HCT116 (cell line): ENCODE results near the gene SFRP2. TPM values are rescaled to one million over a fixed set of nuclear protein-coding genes. Genes with fewer than 3 reads are reported as not detected.

Source experiments
- ATAC-seq: fragments of 200-7000 bp; cut with Tn5 transposase; 2 replicates; pipeline ENCODE4 v1.9.1; 2020; ENCODE audit warnings: mild to moderate bottlenecking, moderate library complexity
- BruUV-seq: library from RNA; stranded (reverse); fragments of 400-500 nt; replicated peaks from 2 replicates; lab custom pipeline; 2021; lab: Mats Ljungman, UMichigan
- CTCF ChIA-PET: fragments of 300-600 bp; sonication (Branson Sonifier 250); formaldehyde crosslinking; loops from one replicate; lab custom pipeline; 2021; ENCODE audit warnings: antibody characterized with exemption; lab: Charles Lee
- POLR2A ChIA-PET: fragments of 300-600, 350-600 bp; sonication (Branson Sonifier 250); formaldehyde crosslinking; loops from one replicate; lab custom pipeline; 2021; ENCODE audit warnings: antibody characterized with exemption; lab: Charles Lee
- RAD21 ChIA-PET, 2 experiments: fragments of 300-600 bp; sonication (Branson Sonifier 250); formaldehyde crosslinking; loops; one replicate each; lab custom pipeline; 2023; ENCODE audit warnings: low total read pairs in 2 of 2; ENCODE audit not compliant: uncharacterized antibody in 2 of 2, unreplicated experiment in 2 of 2, low non-redundant PET in 1 of 2; lab: Charles Lee
- DNase-seq: peaks from one replicate; pipeline ENCODE4 v3.0.0-alpha.2; 2010; ENCODE audit warnings: low read depth, low spot score
- H2AFZ ChIP-seq: fragments of 200-600 bp; shearing (Covaris generic), sonication (generic); 2 replicates; pipeline ENCODE4 v1.6.1; 2017; ENCODE audit warnings: low read depth, mixed run types, mixed read lengths, antibody characterized with exemption, low read length; ENCODE audit not compliant: poor library complexity, severe bottlenecking
- H3K27ac ChIP-seq: 2 replicates; pipeline ENCODE4 v1.5.1; 2012; ENCODE audit warnings: low read depth, low read length
- H3K27me3 ChIP-seq: fragments of 200-600 bp; sonication (generic); 2 replicates; pipeline ENCODE4 v1.6.1; 2016; ENCODE audit warnings: mixed run types, low read length, mixed read lengths; ENCODE audit not compliant: insufficient read depth
- H3K36me3 ChIP-seq, 2 experiments: fragments of 200-500 bp in 1 of 2; fragments of 200-600 bp in 1 of 2; sonication (Bioruptor generic) in 1 of 2; sonication (generic) in 1 of 2; 2 replicates each; pipeline versions ENCODE4 v1.5.1 to v1.6.1; 2014 to 2016; ENCODE audit warnings: low read length in 2 of 2, inconsistent platforms in 1 of 2, mixed read lengths in 1 of 2, mixed run types in 1 of 2; ENCODE audit not compliant: insufficient read depth in 2 of 2, control insufficient read depth in 1 of 2
- H3K4me1 ChIP-seq, 2 experiments: fragments of 200-600 bp in 1 of 2; sonication (generic) in 1 of 2; 2 replicates each; pipeline versions ENCODE4 v1.5.1 to v1.6.1; 2012 to 2017; ENCODE audit warnings: low read length in 2 of 2, inconsistent platforms in 1 of 2, mild to moderate bottlenecking in 1 of 2, mixed read lengths in 1 of 2, mixed run types in 1 of 2, moderate library complexity in 1 of 2; ENCODE audit not compliant: insufficient read depth in 2 of 2, control insufficient read depth in 1 of 2
- H3K4me2 ChIP-seq: fragments of 200-600 bp; sonication (generic); 2 replicates; pipeline ENCODE4 v1.6.1; 2017; ENCODE audit warnings: mixed run types, low read length, mixed read lengths
- H3K4me3 ChIP-seq, 2 experiments: fragments of 200-600 bp in 1 of 2; sonication (generic) in 1 of 2; replicated peaks in 1 of 2; 2 replicates each; pipeline ENCODE4 v1.5.1; 2011 to 2016; ENCODE audit warnings: low read length in 2 of 2, control low read depth in 1 of 2, low read depth in 1 of 2, mild to moderate bottlenecking in 1 of 2, mixed read lengths in 1 of 2, mixed run types in 1 of 2
- H3K79me2 ChIP-seq: fragments of 200-600 bp; sonication (generic); 2 replicates; pipeline ENCODE4 v1.6.1; 2017; ENCODE audit warnings: mild to moderate bottlenecking, mixed run types, low read length, moderate library complexity, mixed read lengths; ENCODE audit not compliant: insufficient read depth
- H3K9ac ChIP-seq: fragments of 200-600 bp; sonication (generic); 2 replicates; pipeline ENCODE4 v1.6.1; 2016; ENCODE audit warnings: low read length, mixed read lengths
- H3K9me2 ChIP-seq: fragments of 200-600 bp; sonication (generic), shearing (Covaris generic); 2 replicates; pipeline ENCODE4 v1.6.1; 2017; ENCODE audit warnings: mixed run types, mild to moderate bottlenecking, moderate library complexity; ENCODE audit not compliant: insufficient read depth
- H3K9me3 ChIP-seq, 2 experiments: fragments of 200-500 bp in 1 of 2; fragments of 200-600 bp in 1 of 2; sonication (Bioruptor generic) in 1 of 2; sonication (generic) in 1 of 2; 2 replicates each; pipeline ENCODE4 v1.6.1; 2014 to 2017; ENCODE audit warnings: low read length in 2 of 2, mixed read lengths in 2 of 2, inconsistent platforms in 1 of 2, low read depth in 1 of 2, mild to moderate bottlenecking in 1 of 2, mixed run types in 1 of 2, moderate library complexity in 1 of 2; ENCODE audit not compliant: control insufficient read depth in 1 of 2, insufficient read depth in 1 of 2
- H4K20me1 ChIP-seq: fragments of 200-600 bp; sonication (generic), shearing (Covaris generic); 2 replicates; pipeline ENCODE4 v1.6.1; 2017; ENCODE audit warnings: mixed run types, mild to moderate bottlenecking, moderate library complexity; ENCODE audit not compliant: insufficient read depth
- CBX3 ChIP-seq: IDR thresholded peaks from 2 replicates; pipeline ENCODE4 v1.6.1; 2012; ENCODE audit warnings: low read depth
- EGR1 ChIP-seq: IDR thresholded peaks from 2 replicates; pipeline ENCODE4 v1.6.1; 2012; ENCODE audit warnings: low read depth
- ELF1 ChIP-seq: IDR thresholded peaks from 2 replicates; pipeline ENCODE4 v1.6.1; 2012; ENCODE audit warnings: low read depth, borderline replicate concordance
- EZH2 ChIP-seq: fragments of 200-600 bp; sonication (generic); IDR thresholded peaks from 2 replicates; pipeline ENCODE4 v1.6.1; 2017; ENCODE audit warnings: antibody characterized with exemption, mixed run types
- FOSL1 ChIP-seq: IDR thresholded peaks from 2 replicates; pipeline ENCODE4 v1.6.1; 2012; ENCODE audit warnings: low read depth
- POLR2AphosphoS5 ChIP-seq: IDR thresholded peaks from 2 replicates; pipeline ENCODE4 v1.6.1; 2011; ENCODE audit warnings: mild to moderate bottlenecking, low read depth, low read length, moderate library complexity
- RAD21 ChIP-seq: IDR thresholded peaks from 2 replicates; pipeline ENCODE4 v1.6.1; 2012; ENCODE audit warnings: low read depth, mild to moderate bottlenecking
- REST ChIP-seq: IDR thresholded peaks from 2 replicates; pipeline ENCODE4 v1.6.1; 2012; ENCODE audit warnings: low read depth
- SIN3A ChIP-seq: IDR thresholded peaks from 2 replicates; pipeline ENCODE4 v1.6.1; 2012; ENCODE audit warnings: low read depth
- ZFX ChIP-seq: fragments of 450-650 bp; IDR thresholded peaks from 2 replicates; pipeline ENCODE4 v1.6.1; 2017
- intact Hi-C: fragments of 100-400 bp; cut with micrococcal nuclease; formaldehyde crosslinking; loops from 2 replicates; pipeline ENCODE4 v1.10.0; 2022
- total RNA-seq: library from RNA; stranded (reverse); gene quantifications from one replicate; pipeline ENCODE4 v1.2.1, GENCODE V29; 2021; ENCODE audit not compliant: unreplicated experiment
- TF ChIP-seq, protein P1 (sequence below), 3 experiments: fragments of 200-600 bp in 1 of 3; sonication (generic) in 1 of 3; IDR thresholded peaks in 2 of 3; conservative IDR thresholded peaks in 1 of 3; 2 replicates each; pipeline ENCODE4 v1.5.1; 2012 to 2017; ENCODE audit warnings: low read depth in 2 of 3, low read length in 2 of 3, antibody characterized with exemption in 1 of 3, borderline replicate concordance in 1 of 3, control low read depth in 1 of 3, mild to moderate bottlenecking in 1 of 3, mixed read lengths in 1 of 3, mixed run types in 1 of 3, moderate library complexity in 1 of 3; ENCODE audit not compliant: insufficient read depth in 1 of 3

Gene SFRP2
- total RNA-seq, 1 experiment from 2014 or later: 0.22 TPM

GRCh38 chr4:153814789-153815188 lies 25.9 kb upstream of the SFRP2 start:
- no TSS peak for BruUV-seq
- Histone ChIP-seq H4K20me1 (no peaks in the 10 kb centered on the region), H3K36me3 (no peaks in the 10 kb centered on the region), H3K9me3 (no peaks in the 10 kb centered on the region), H3K4me1 (no peaks in the 10 kb centered on the region), H2AFZ (no peak overlapping the region), H3K27ac (no peak overlapping the region), H3K4me2 (no peak overlapping the region), H3K27me3 (no peaks in the 10 kb centered on the region), H3K79me2 (no peaks in the 10 kb centered on the region), H3K4me3 (no peak overlapping the region), H3K9ac (no peak overlapping the region), H3K9me2 (no peaks in the 10 kb centered on the region)
- DNase-seq: no peak
- ChIA-PET CTCF (no interaction called here), RAD21 (no interaction called here), POLR2A (no interaction called here)
- no peak for ATAC-seq
- TF ChIP-seq POLR2AphosphoS5 (no peak), EZH2 (no peak), CBX3 (no peak)
- TF ChIP-seq, protein P1, sequence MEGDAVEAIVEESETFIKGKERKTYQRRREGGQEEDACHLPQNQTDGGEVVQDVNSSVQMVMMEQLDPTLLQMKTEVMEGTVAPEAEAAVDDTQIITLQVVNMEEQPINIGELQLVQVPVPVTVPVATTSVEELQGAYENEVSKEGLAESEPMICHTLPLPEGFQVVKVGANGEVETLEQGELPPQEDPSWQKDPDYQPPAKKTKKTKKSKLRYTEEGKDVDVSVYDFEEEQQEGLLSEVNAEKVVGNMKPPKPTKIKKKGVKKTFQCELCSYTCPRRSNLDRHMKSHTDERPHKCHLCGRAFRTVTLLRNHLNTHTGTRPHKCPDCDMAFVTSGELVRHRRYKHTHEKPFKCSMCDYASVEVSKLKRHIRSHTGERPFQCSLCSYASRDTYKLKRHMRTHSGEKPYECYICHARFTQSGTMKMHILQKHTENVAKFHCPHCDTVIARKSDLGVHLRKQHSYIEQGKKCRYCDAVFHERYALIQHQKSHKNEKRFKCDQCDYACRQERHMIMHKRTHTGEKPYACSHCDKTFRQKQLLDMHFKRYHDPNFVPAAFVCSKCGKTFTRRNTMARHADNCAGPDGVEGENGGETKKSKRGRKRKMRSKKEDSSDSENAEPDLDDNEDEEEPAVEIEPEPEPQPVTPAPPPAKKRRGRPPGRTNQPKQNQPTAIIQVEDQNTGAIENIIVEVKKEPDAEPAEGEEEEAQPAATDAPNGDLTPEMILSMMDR (IDR thresholded peaks at IDR 0.05 in 2 of 3, conservative IDR thresholded peaks at IDR 0.05 in 1 of 3; ENCODE audit: borderline replicate concordance in 1 of 3, insufficient read depth in 1 of 3, low read depth in 2 of 3, low read length in 2 of 3): no peak
- intact Hi-C loops: no loop called here

DNA sequence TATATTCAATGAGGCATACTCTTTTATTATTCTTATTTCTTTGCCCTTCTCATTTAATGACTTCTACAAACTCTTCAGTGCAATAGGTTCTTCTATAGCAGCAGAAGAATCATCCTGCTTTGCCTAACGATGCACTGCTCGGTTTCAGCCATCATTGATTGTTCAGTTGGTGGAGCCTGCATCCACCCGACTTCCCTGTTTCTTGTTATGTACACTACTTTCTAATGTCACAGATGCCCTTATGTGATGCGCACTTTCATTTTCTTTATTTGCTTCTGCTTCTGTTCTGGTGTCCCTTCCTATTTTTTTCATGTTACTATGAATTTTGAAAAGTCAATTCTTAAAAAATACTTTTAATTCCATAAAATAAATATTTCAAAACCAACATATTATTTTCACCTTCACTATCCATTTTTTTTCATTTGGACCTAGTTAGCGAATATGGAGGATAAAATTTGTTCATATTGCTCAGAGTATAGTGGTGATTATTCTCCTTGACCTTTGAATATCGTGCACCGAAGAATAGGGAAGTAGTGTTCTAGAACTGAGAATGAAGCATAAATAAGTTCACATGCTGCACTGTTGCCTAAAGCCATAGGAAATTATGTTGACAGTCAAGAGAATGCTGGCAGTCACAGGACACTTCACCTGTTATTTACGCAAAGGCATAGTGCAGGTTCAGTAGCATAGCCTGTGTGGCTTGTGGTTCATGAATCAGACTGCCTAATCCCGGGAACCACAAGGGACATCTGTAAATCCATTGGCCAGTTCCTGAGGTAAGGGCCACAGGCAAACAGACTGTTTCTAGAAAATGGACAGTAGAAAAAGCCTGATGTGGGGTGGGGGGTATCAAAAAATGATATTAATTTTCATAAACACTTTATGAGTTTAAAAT lies 21.3 kb upstream of the SFRP2 start:
- intact Hi-C loops: no loop called here
- Histone ChIP-seq H3K9ac (no peak overlapping the region), H3K4me2 (no peak overlapping the region), H3K79me2 (no peaks in the 10 kb centered on the region), H3K36me3 (no peaks in the 10 kb centered on the region), H3K9me3 (no peaks in the 10 kb centered on the region), H3K4me1 (no peaks in the 10 kb centered on the region), H3K27ac (no peak overlapping the region), H3K4me3 (no peak overlapping the region), H3K9me2 (no peaks in the 10 kb centered on the region), H2AFZ (no peak overlapping the region), H4K20me1 (no peaks in the 10 kb centered on the region), H3K27me3 (no peaks in the 10 kb centered on the region)
- no peak for ATAC-seq
- DNase-seq: no peak
- no TSS peak for BruUV-seq
- POLR2A ChIA-PET: no interaction called here
- CTCF ChIA-PET: no interaction called here
- RAD21 ChIA-PET: interaction anchor here in 1 of 2 experiments (0.6 kb wide), 1 partner anchor 24 kb away, joined by 3 read pairs; no protein-coding TSS in a partner anchor
- no peak for TF ChIP-seq FOSL1
- no peak for TF ChIP-seq ELF1
- TF ChIP-seq ZFX: no peak
- TF ChIP-seq RAD21: no peak
- TF ChIP-seq SIN3A: no peak
- TF ChIP-seq EGR1: no peak
- TF ChIP-seq, protein P1 (IDR thresholded peaks at IDR 0.05 in 2 of 3, conservative IDR thresholded peaks at IDR 0.05 in 1 of 3; ENCODE audit: borderline replicate concordance in 1 of 3, insufficient read depth in 1 of 3, low read depth in 2 of 3, low read length in 2 of 3): no peak
- TF ChIP-seq REST: no peak
